ENCODE results near the gene STOM. TPM values are rescaled to one million over a fixed set of nuclear protein-coding genes. Genes with fewer than 3 reads are reported as not detected.

The STOM gene
- total and polyA plus RNA-seq, 2 donors from 2014 or later = 165 to 229 TPM

DNA sequence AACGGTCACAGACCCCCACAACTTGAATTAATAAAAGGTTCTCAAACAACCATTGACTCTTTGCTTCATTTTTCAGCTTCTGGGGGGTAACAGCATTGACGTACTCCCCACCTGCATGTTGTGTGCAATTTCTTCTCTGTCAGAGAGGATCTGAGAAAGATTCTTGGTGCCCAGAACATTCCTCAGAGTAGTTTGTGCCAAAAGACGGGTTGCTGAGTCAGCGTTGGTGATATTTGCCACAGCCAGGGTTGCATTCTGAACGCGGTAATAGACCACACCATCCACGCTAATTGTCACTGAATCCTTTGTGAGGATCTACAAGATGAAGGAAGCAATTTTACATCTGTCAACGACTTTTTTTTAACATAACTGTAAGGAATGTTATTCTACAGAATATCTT is 21.0 kb downstream of the STOM start:
- Histone ChIP-seq H3K27ac (ENCODE audit: low read depth in 2 of 2, low read length in 2 of 2) (no peak overlapping the region), H3K4me3 (ENCODE audit: low read length in 3 of 3) (no peak overlapping the region), H3K27me3 (ENCODE audit: control insufficient read depth, insufficient read depth, low read length) (no peaks in the 10 kb centered on the region), H3K4me1 (ENCODE audit: control insufficient read depth in 2 of 3, insufficient read depth in 2 of 3, low read depth in 1 of 3, low read length in 3 of 3) (peaks cover 7 to 21% (median 20%) of the 10 kb centered on the region in 3 donors), H3K9me3 (ENCODE audit: control insufficient read depth in 2 of 3, insufficient read depth in 1 of 3, low read length in 3 of 3) (no peaks in the 10 kb centered on the region), H3K36me3 (ENCODE audit: control insufficient read depth in 2 of 3, insufficient read depth in 3 of 3, low read length in 3 of 3) (peaks cover 2 to 58% (median 40%) of the 10 kb centered on the region in 3 donors), H3K9ac (ENCODE audit: low read length in 3 of 3) (no peak overlapping the region)
- FAIRE-seq = no peak
- DNase-seq = no peak
- intact Hi-C loops (cut with DNase I) = no loop called here
- TF ChIP-seq, protein P1, sequence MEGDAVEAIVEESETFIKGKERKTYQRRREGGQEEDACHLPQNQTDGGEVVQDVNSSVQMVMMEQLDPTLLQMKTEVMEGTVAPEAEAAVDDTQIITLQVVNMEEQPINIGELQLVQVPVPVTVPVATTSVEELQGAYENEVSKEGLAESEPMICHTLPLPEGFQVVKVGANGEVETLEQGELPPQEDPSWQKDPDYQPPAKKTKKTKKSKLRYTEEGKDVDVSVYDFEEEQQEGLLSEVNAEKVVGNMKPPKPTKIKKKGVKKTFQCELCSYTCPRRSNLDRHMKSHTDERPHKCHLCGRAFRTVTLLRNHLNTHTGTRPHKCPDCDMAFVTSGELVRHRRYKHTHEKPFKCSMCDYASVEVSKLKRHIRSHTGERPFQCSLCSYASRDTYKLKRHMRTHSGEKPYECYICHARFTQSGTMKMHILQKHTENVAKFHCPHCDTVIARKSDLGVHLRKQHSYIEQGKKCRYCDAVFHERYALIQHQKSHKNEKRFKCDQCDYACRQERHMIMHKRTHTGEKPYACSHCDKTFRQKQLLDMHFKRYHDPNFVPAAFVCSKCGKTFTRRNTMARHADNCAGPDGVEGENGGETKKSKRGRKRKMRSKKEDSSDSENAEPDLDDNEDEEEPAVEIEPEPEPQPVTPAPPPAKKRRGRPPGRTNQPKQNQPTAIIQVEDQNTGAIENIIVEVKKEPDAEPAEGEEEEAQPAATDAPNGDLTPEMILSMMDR (IDR thresholded peaks at IDR 0.05; ENCODE audit: borderline replicate concordance, extremely low read depth, insufficient read depth) = no peak

DNA sequence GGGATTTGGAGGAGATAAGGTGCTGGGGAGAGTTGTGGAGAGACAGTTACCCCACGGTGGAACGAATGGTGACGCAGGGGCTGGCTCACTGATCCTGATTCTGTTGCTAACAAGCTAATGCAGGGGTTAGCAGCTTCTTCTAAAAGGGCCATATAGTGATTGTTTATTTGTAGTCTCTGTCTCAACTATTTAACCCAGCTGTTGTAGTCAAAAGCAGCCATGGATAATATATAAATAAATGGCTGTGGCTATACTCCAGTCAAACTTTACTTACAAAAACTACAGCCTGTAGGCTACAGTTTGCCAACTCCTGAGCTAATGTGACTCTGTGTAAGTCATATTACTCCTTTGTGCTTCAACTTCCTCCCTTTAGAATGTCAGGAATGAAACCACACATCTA is 21.8 kb downstream of the STOM start:
- peaks cover 2 to 51% (median 40%) of the 10 kb centered on the region in 3 donors for H3K36me3 ChIP-seq (ENCODE audit: control insufficient read depth in 2 of 3, insufficient read depth in 3 of 3, low read length in 3 of 3)
- H3K4me3 ChIP-seq (ENCODE audit: low read length in 3 of 3) = no peak overlapping the region
- H3K27ac ChIP-seq (ENCODE audit: low read depth in 2 of 2, low read length in 2 of 2) = no peak overlapping the region
- H3K9ac ChIP-seq (ENCODE audit: low read length in 3 of 3) = no peak overlapping the region
- no peak for DNase-seq
- H3K27me3 ChIP-seq (ENCODE audit: control insufficient read depth, insufficient read depth, low read length) = no peaks in the 10 kb centered on the region
- FAIRE-seq = no peak
- TF ChIP-seq, protein P1 (IDR thresholded peaks at IDR 0.05; ENCODE audit: borderline replicate concordance, extremely low read depth, insufficient read depth) = no peak
- intact Hi-C loops (cut with DNase I) = no loop called here
- H3K9me3 ChIP-seq (ENCODE audit: control insufficient read depth in 2 of 3, insufficient read depth in 1 of 3, low read length in 3 of 3) = no peaks in the 10 kb centered on the region
- H3K4me1 ChIP-seq (ENCODE audit: control insufficient read depth in 2 of 3, insufficient read depth in 2 of 3, low read depth in 1 of 3, low read length in 3 of 3) = peaks cover 7 to 21% (median 20%) of the 10 kb centered on the region in 3 donors

DNA sequence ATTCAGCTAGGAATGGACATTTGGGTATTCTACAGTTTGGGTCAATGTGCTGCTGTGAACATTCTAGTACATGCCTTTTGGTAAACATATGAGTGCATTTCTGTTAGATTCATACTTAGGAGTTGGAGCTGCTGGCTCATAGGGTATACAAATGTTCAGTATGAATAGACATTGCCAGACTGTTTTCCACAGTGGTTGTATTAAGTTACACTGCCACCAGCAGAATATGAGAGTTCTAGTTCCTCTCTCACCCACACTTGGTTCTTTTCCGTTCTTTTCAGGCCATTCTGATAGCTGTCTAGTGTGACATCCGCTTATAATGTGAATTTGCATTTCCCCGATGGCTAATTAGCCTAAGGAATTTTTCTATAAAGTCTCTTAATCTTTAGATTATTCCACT is 25.0 kb downstream of the STOM start:
- Histone ChIP-seq H3K4me1 (ENCODE audit: control insufficient read depth in 2 of 3, insufficient read depth in 2 of 3, low read depth in 1 of 3, low read length in 3 of 3) (peaks cover 0 to 3% (median 0%) of the 10 kb centered on the region in 3 donors), H3K27ac (ENCODE audit: low read depth in 2 of 2, low read length in 2 of 2) (no peak overlapping the region), H3K36me3 (ENCODE audit: control insufficient read depth in 2 of 3, insufficient read depth in 3 of 3, low read length in 3 of 3) (peaks cover 2 to 49% (median 39%) of the 10 kb centered on the region in 3 donors), H3K9me3 (ENCODE audit: control insufficient read depth in 2 of 3, insufficient read depth in 1 of 3, low read length in 3 of 3) (no peaks in the 10 kb centered on the region), H3K4me3 (ENCODE audit: low read length in 3 of 3) (no peak overlapping the region), H3K27me3 (ENCODE audit: control insufficient read depth, insufficient read depth, low read length) (no peaks in the 10 kb centered on the region), H3K9ac (ENCODE audit: low read length in 3 of 3) (no peak overlapping the region)
- intact Hi-C loops (cut with DNase I) = no loop called here
- FAIRE-seq = no peak
- TF ChIP-seq, protein P1 (IDR thresholded peaks at IDR 0.05; ENCODE audit: borderline replicate concordance, extremely low read depth, insufficient read depth) = no peak
- DNase-seq = no peak

DNA sequence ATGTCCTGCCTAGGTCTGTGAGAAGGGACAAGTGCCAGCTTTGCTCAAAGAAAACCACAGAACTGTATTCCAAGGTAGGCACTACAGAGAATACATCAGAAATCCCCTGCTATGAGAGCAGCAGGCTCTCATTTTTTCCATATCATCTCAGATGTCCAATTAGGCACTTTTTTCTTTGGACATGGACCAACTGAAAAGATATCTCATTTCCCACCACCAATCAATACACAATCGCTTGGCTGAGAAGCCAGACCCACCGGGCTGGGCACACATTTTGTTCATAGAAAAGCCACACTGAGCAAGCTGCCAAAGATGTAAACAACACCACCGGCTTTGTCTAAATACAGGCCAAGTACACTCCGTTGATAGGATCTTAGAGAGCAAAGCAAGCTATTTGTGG is 25.9 kb downstream of the STOM start:
- H3K4me3 ChIP-seq (ENCODE audit: low read length in 3 of 3) = no peak overlapping the region
- no peaks in the 10 kb centered on the region for H3K4me1 ChIP-seq (ENCODE audit: control insufficient read depth in 2 of 3, insufficient read depth in 2 of 3, low read depth in 1 of 3, low read length in 3 of 3)
- intact Hi-C loops (cut with DNase I) = no loop called here
- H3K27me3 ChIP-seq (ENCODE audit: control insufficient read depth, insufficient read depth, low read length) = no peaks in the 10 kb centered on the region
- DNase-seq = no peak
- no peak for FAIRE-seq
- H3K9me3 ChIP-seq (ENCODE audit: control insufficient read depth in 2 of 3, insufficient read depth in 1 of 3, low read length in 3 of 3) = no peaks in the 10 kb centered on the region
- no peak overlapping the region for H3K27ac ChIP-seq (ENCODE audit: low read depth in 2 of 2, low read length in 2 of 2)
- TF ChIP-seq, protein P1 (IDR thresholded peaks at IDR 0.05; ENCODE audit: borderline replicate concordance, extremely low read depth, insufficient read depth) = no peak
- H3K36me3 ChIP-seq (ENCODE audit: control insufficient read depth in 2 of 3, insufficient read depth in 3 of 3, low read length in 3 of 3) = peaks cover 2 to 54% (median 39%) of the 10 kb centered on the region in 3 donors
- H3K9ac ChIP-seq (ENCODE audit: low read length in 3 of 3) = no peak overlapping the region
